RWPE1 (cell line): ENCODE results near the gene SDR39U1.
"Not testable (repeated sequence)": the region's sequence is repeated elsewhere in the genome, so short reads cannot be mapped to it uniquely, and the experiment has no call there.

ENCODE experiments used
- CTCF ChIA-PET: fragments of 350-600 bp; sonication (Branson Sonifier 250); formaldehyde crosslinking; extraction: SDS; loops from one replicate; lab custom pipeline; 2021; lab: Yijun Ruan, JAX
- POLR2A ChIA-PET: fragments of 400-600 bp; formaldehyde crosslinking; extraction: SDS; loops from one replicate; lab custom pipeline; 2020; ENCODE audit warnings: antibody characterized with exemption; ENCODE audit not compliant: low non-redundant PET; lab: Yijun Ruan, JAX
- DNase-seq: peaks from one replicate; pipeline ENCODE4 v3.0.0; 2012; ENCODE audit warnings: low spot score
- H3K27ac ChIP-seq: fragments of 450-650 bp; 2 replicates; pipeline ENCODE4 v1.5.1; 2017
- CTCF ChIP-seq: fragments of 450-650 bp; conservative IDR thresholded peaks from 2 replicates; pipeline ENCODE4 v1.5.1; 2017; ENCODE audit warnings: low read depth, mild to moderate bottlenecking

The SDR39U1 gene

GRCh38 chr14:24442240-24443052 lies at the start of gene SDR39U1:
TSS of gene SDR39U1 (minus strand) at chr14:24442776. CDS start at chr14:24442769, 7 bp downstream.
- peak; percentile 97 for DNase-seq
- peak within 1 kb of the TSS; percentile 98 for H3K27ac ChIP-seq
- ChIA-PET POLR2A (interaction anchor here (0.5 kb wide), 1 partner anchor 115 kb away, joined by 7 read pairs; no protein-coding TSS in a partner anchor), CTCF (interaction anchor here (0.6 to 1.7 kb wide), 4 partner anchors 11 to 334 kb away, joined by 3 to 8 read pairs (median 6); no protein-coding TSS in a partner anchor)
- no peak for TF ChIP-seq CTCF

GRCh38 chr14:24491586-24492408 lies 49.2 kb upstream of the SDR39U1 start:
- POLR2A ChIA-PET, CTCF ChIA-PET, H3K27ac ChIP-seq, DNase-seq: not testable (repeated sequence)

GRCh38 chr14:24483604-24484252 lies 41.2 kb upstream of the SDR39U1 start:
- CTCF ChIA-PET, result interaction anchor here (0.6 to 0.7 kb wide), 2 partner anchors 10 to 121 kb away, joined by 3 to 4 read pairs; no protein-coding TSS in a partner anchor
- TF ChIP-seq CTCF, result no peak
- H3K27ac ChIP-seq, result no peak overlapping the region
- POLR2A ChIA-PET, result no interaction called here
- DNase-seq, result no peak

GRCh38 chr14:24482699-24483303 lies 40.2 kb upstream of the SDR39U1 start:
- peak; percentile 29 for DNase-seq
- H3K27ac ChIP-seq, POLR2A ChIA-PET: not testable (repeated sequence)
- CTCF ChIA-PET, result interaction anchor here (0.6 to 0.7 kb wide), 3 partner anchors 9 to 70 kb away, joined by 3 to 4 read pairs (median 3); no protein-coding TSS in a partner anchor

GRCh38 chr14:24481622-24482324 lies 39.2 kb upstream of the SDR39U1 start:
- DNase-seq, result peak; percentile 82
- ChIA-PET POLR2A (no interaction called here), CTCF (interaction anchor here (0.5 to 0.9 kb wide), 5 partner anchors 43 to 229 kb away, joined by 3 to 6 read pairs (median 5); no protein-coding TSS in a partner anchor)
- H3K27ac ChIP-seq, result no peak overlapping the region
- peak; percentile 77 for TF ChIP-seq CTCF

GRCh38 chr14:24479999-24480398 lies 37.4 kb upstream of the SDR39U1 start:
- H3K27ac ChIP-seq, CTCF ChIA-PET, POLR2A ChIA-PET, DNase-seq: not testable (repeated sequence)

GRCh38 chr14:24475261-24475660 lies 32.7 kb upstream of the SDR39U1 start:
- no peak for TF ChIP-seq CTCF
- DNase-seq, result no peak
- ChIA-PET CTCF (no interaction called here), POLR2A (no interaction called here)
- H3K27ac ChIP-seq, result no peak overlapping the region
